ENCODE measurements around the gene HELZ. TPM values are rescaled to one million over a fixed set of nuclear protein-coding genes. Genes with fewer than 3 reads are reported as not detected.

Gene HELZ
- polyA plus RNA-seq, 1 experiment, result 8.4 TPM

- CTCF ChIA-PET, result interaction anchor here (1.1 kb wide), 1 partner anchor 14 kb away, joined by 3 read pairs; no protein-coding TSS in a partner anchor
- Histone ChIP-seq H3K27me3 (ENCODE audit: control insufficient read depth, insufficient read depth, low read length) (no peaks in the 10 kb centered on the region), H3K4me3 (ENCODE audit: low read depth, low read length) (no peak overlapping the region), H3K36me3 (ENCODE audit: control insufficient read depth, insufficient read depth, low read length) (peaks cover 1% of the 10 kb centered on the region; the same call in 1 of the 2 replicates)
- TF ChIP-seq, protein P1, sequence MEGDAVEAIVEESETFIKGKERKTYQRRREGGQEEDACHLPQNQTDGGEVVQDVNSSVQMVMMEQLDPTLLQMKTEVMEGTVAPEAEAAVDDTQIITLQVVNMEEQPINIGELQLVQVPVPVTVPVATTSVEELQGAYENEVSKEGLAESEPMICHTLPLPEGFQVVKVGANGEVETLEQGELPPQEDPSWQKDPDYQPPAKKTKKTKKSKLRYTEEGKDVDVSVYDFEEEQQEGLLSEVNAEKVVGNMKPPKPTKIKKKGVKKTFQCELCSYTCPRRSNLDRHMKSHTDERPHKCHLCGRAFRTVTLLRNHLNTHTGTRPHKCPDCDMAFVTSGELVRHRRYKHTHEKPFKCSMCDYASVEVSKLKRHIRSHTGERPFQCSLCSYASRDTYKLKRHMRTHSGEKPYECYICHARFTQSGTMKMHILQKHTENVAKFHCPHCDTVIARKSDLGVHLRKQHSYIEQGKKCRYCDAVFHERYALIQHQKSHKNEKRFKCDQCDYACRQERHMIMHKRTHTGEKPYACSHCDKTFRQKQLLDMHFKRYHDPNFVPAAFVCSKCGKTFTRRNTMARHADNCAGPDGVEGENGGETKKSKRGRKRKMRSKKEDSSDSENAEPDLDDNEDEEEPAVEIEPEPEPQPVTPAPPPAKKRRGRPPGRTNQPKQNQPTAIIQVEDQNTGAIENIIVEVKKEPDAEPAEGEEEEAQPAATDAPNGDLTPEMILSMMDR (IDR thresholded peaks at IDR 0.05; ENCODE audit: insufficient read depth, low read depth, low read length), result no peak
- POLR2A ChIA-PET, result no interaction called here
- no peak for DNase-seq (ENCODE audit: low read depth)
These were observed 119.1 kb downstream of the HELZ start for GRCh38 chr17:67125924-67126323.

DNA sequence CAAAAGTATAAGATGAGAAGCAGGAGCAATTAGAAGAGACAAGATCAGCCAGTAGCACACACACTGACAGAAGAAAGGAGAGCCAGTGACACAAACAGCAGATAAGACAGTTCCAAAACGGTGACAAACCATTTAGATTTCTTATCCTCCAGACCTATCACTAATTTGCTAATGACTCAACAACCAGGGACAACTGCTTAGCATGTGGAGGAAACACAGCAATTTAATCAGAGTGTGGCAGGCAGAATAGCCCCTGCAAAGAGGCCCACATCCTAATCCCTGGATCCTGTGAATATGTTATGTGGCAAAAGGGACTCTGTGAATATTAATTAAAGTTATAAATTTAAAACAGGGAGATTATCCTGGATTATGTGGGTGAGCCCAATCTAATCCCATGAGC, 119.6 kb downstream of the HELZ start:
- CTCF ChIA-PET, result no interaction called here
- POLR2A ChIA-PET, result no interaction called here
- Histone ChIP-seq H3K4me3 (ENCODE audit: low read depth, low read length) (no peak overlapping the region), H3K36me3 (ENCODE audit: control insufficient read depth, insufficient read depth, low read length) (peaks cover 1% of the 10 kb centered on the region; the same call in 1 of the 2 replicates), H3K27me3 (ENCODE audit: control insufficient read depth, insufficient read depth, low read length) (no peaks in the 10 kb centered on the region)
- TF ChIP-seq, protein P1 (IDR thresholded peaks at IDR 0.05; ENCODE audit: insufficient read depth, low read depth, low read length), result no peak
- DNase-seq (ENCODE audit: low read depth), result no peak

DNA sequence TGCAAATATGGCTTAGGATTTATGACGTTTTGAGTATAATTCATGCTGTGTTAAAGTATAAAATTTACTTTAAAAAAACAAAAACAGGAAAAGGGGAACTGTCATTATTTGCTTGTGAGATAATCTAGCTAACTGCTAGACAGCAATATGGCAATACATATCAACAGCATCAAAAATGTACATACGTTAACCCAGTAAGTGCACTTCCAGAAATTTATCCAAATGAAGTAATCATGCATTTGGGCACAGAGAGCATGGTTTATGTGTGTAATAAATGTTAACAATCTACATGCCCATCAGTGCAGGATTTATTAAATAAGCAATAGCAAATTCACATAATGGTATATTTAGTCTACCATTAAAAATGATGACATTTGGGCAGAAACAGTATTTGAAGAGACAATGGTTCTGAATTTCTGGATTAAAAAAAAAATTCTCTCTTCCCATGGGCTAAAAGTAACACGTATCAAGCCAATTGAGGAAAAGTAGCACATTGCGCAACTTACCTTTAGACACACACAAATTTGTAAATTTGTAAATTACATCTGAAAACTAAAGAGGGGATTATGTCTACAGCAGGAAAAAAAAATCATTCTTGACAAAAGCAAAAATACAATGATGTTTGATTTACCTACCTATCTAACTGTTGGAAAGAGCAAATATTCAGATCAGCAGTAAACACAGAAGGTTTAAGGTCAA, 120.4 kb downstream of the HELZ start:
- DNase-seq (ENCODE audit: low read depth), result no peak
- H3K27me3 ChIP-seq (ENCODE audit: control insufficient read depth, insufficient read depth, low read length), result no peaks in the 10 kb centered on the region
- H3K4me3 ChIP-seq (ENCODE audit: low read depth, low read length), result no peak overlapping the region
- peaks cover 3% of the 10 kb centered on the region; the same call in 1 of the 2 replicates for H3K36me3 ChIP-seq (ENCODE audit: control insufficient read depth, insufficient read depth, low read length)
- ChIA-PET CTCF (no interaction called here), POLR2A (no interaction called here)
- TF ChIP-seq, protein P1 (IDR thresholded peaks at IDR 0.05; ENCODE audit: insufficient read depth, low read depth, low read length), result no peak

- Histone ChIP-seq H3K4me3 (ENCODE audit: low read depth, low read length) (no peak overlapping the region), H3K27me3 (ENCODE audit: control insufficient read depth, insufficient read depth, low read length) (no peaks in the 10 kb centered on the region), H3K36me3 (ENCODE audit: control insufficient read depth, insufficient read depth, low read length) (peaks cover 3% of the 10 kb centered on the region; the same call in 1 of the 2 replicates)
- ChIA-PET POLR2A (no interaction called here), CTCF (interaction anchor here (0.7 kb wide), 1 partner anchor 12 kb away, joined by 3 read pairs; no protein-coding TSS in a partner anchor)
- TF ChIP-seq, protein P1 (IDR thresholded peaks at IDR 0.05; ENCODE audit: insufficient read depth, low read depth, low read length), result no peak
- DNase-seq (ENCODE audit: low read depth), result no peak
These were observed 121.3 kb downstream of the HELZ start for GRCh38 chr17:67123699-67124098.

DNA sequence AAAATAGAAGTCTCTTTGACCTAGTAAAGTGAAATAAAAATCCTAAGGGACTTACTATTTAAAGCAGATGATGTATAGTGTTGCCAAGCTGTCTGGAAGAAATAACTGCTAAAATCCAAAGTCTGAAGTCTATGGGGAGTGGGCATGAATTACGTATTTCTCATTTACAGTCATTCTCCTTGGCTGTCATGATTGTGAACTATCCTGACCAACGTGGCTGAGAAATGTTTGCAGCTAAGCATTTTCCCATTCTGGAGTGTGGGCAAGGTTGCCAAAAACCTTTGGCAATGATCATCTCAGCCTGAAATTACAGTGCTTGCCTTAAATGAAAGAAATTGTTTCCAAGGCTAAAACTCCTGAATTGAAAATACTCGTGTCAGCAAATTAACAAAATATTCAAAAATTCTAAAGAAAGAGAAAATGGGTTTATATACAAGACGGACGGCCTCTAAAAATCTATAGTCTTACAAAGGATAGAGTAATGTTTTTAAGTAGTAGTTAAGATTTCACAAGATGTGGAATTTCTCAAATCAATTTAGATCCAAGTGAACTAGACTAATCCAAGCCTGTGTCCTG, 123.6 kb downstream of the HELZ start:
- TF ChIP-seq, protein P1 (IDR thresholded peaks at IDR 0.05; ENCODE audit: insufficient read depth, low read depth, low read length), result no peak
- CTCF ChIA-PET, result no interaction called here
- Histone ChIP-seq H3K36me3 (ENCODE audit: control insufficient read depth, insufficient read depth, low read length) (peaks cover 2% of the 10 kb centered on the region; the same call in 1 of the 2 replicates), H3K27me3 (ENCODE audit: control insufficient read depth, insufficient read depth, low read length) (no peaks in the 10 kb centered on the region), H3K4me3 (ENCODE audit: low read depth, low read length) (no peak overlapping the region)
- POLR2A ChIA-PET, result no interaction called here
- no peak for DNase-seq (ENCODE audit: low read depth)
